ENCODE data around the gene SEM1. TPM values are rescaled to one million over a fixed set of nuclear protein-coding genes. Genes with fewer than 3 reads are reported as not detected.
A peak's percentile ranks its signal among the peaks of the same experiment; 100 is the strongest.

Gene SEM1
- total RNA-seq, 1 experiment from 2014 or later, result 79.9 TPM

GRCh38 chr7:96655956-96656355, 53.7 kb downstream of the SEM1 start:
- TF ChIP-seq CTCF (conservative IDR thresholded peaks at IDR 0.05), result no peak
- Histone ChIP-seq H2BK12ac (ENCODE audit: insufficient read length, low read depth, low read length) (no peak overlapping the region), H3K4ac (ENCODE audit: low read depth, low read length) (no peak overlapping the region), H2AK5ac (ENCODE audit: insufficient read length, low read length) (no peak overlapping the region), H3K4me1 (ENCODE audit: insufficient read depth, low read length) (no peaks in the 10 kb centered on the region), H3K79me1 (ENCODE audit: insufficient read depth, low read depth, low read length, poor library complexity, severe bottlenecking) (no peaks in the 10 kb centered on the region), H3K79me2 (ENCODE audit: insufficient read depth, low read length) (no peaks in the 10 kb centered on the region), H3T11ph (ENCODE audit: low read length) (no peak overlapping the region), H4K20me1 (ENCODE audit: control insufficient read depth, insufficient read depth, insufficient read length) (no peaks in the 10 kb centered on the region), H3K56ac (ENCODE audit: insufficient read length, low read depth, low read length) (no peak overlapping the region), H4K5ac (ENCODE audit: insufficient read length, low read depth, low read length) (no peak overlapping the region), H3K9me3 (ENCODE audit: control insufficient read depth, low read depth, low read length) (no peaks in the 10 kb centered on the region), H2BK120ac (ENCODE audit: low read depth, low read length, poor library complexity, severe bottlenecking) (no peak overlapping the region), H3K4me2 (ENCODE audit: insufficient read depth, insufficient read length, low read length) (no peak overlapping the region), H3K27ac (ENCODE audit: insufficient read length, low read depth, low read length) (no peak overlapping the region), H3K18ac (ENCODE audit: insufficient read length, low read depth, low read length) (no peak overlapping the region), H2BK5ac (ENCODE audit: insufficient read length, low read length) (no peak overlapping the region), H2BK20ac (ENCODE audit: low read depth, low read length, poor library complexity, severe bottlenecking) (no peak overlapping the region), H3K14ac (ENCODE audit: insufficient read depth, low read length) (no peak overlapping the region), H3K23ac (ENCODE audit: insufficient read length, low read depth, low read length) (no peak overlapping the region), H3K27me3 (ENCODE audit: insufficient read depth, low read length) (no peaks in the 10 kb centered on the region), H2AFZ (ENCODE audit: low read length) (no peak overlapping the region), H2BK15ac (ENCODE audit: low read depth, low read length) (no peak overlapping the region), H3K9ac (ENCODE audit: extremely low read depth, insufficient read length, low read length) (no peak overlapping the region), H3K23me2 (ENCODE audit: insufficient read length, low read depth, low read length, poor library complexity, severe bottlenecking) (no peaks in the 10 kb centered on the region), H4K8ac (replicated peaks; ENCODE audit: insufficient read length, low read depth, low read length) (no peak overlapping the region), H4K91ac (ENCODE audit: insufficient read length, low read depth, low read length) (no peak overlapping the region)
- DNase-seq, result no peak
- Mint-ChIP-seq H3K9me3 (peaks cover 2 to 6% of the 10 kb centered on the region in 2 experiments; a peak in 4 of 5 replicates), H3K4me3 (no peak overlapping the region), H3K4me1 (peaks cover 31 to 40% of the 10 kb centered on the region in 2 experiments), H3K36me3 (ENCODE audit: insufficient read depth in 1 of 3, low read depth in 3 of 3) (peaks cover 0 to 1% (median 0%) of the 10 kb centered on the region in 3 experiments; a peak in 3 of 7 replicates), H3K27ac (peak overlapping the region in 1 of 3 experiments; percentile 37; a peak in 1 of 7 replicates), H3K27me3 (ENCODE audit: low read depth) (no peaks in the 10 kb centered on the region)
- no CpG with 5 or more reads among the region's 2 CpGs for WGBS (ENCODE audit: extremely low coverage, insufficient read length, low lambda C conversion rate)

Measured in H9 (cell line).